ENCODE data around the gene CCDC179.

The CCDC179 gene

DNA sequence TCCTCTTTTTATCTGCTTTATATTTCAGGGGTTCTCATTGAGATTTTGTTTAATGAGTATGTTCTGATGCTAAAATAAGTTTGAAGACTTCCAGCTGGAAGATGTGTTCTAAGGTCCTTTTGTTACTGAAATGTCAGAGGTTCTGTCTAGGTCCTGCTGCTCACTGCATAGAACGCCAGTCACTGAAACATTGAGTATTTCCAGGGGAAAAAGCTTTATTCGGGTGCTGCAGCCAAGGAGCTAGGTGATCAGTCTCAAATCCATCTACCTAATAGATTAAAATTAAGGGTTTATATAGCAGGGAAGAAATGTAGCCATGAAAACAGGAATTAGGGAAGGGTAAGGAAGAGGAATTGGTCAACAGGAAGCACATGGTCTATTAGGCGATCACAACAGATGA lies 50.4 kb downstream of the CCDC179 start:
- intact Hi-C loops (cut with DNase I), result no loop called here
- DNase-seq, result no peak

GRCh38 chr11:22808571-22809197 lies 51.6 kb downstream of the CCDC179 start:
- DNase-seq, result no peak
- intact Hi-C loops (cut with DNase I), result no loop called here

- intact Hi-C loops (cut with DNase I), result no loop called here
- DNase-seq, result no peak
Measured at GRCh38 chr11:22807855-22808570, 52.3 kb downstream of the CCDC179 start.

DNA sequence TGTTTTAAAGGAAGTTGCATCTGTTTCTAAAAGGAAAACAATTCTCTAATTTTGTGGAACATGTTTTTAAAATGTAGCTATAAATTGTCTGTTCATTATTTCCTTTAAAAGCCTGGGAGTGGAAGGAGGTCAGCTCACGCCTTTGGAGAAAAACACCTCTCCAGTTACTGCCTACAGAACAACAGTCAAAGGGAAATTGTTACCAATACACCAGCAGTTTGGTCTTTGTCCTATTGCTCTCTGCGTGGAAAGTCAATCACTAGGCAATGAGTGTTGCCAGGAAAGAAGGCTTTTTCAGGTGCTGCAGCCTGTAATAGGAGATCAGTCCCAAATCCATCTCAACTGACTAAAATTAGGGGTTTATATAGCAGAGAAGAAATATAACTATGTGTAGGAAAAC lies 52.9 kb downstream of the CCDC179 start:
- intact Hi-C loops (cut with DNase I), result no loop called here
- no peak for DNase-seq

- no peak for DNase-seq
- intact Hi-C loops (cut with DNase I), result no loop called here
Measured at GRCh38 chr11:22802861-22803260, 57.4 kb downstream of the CCDC179 start.

DNA sequence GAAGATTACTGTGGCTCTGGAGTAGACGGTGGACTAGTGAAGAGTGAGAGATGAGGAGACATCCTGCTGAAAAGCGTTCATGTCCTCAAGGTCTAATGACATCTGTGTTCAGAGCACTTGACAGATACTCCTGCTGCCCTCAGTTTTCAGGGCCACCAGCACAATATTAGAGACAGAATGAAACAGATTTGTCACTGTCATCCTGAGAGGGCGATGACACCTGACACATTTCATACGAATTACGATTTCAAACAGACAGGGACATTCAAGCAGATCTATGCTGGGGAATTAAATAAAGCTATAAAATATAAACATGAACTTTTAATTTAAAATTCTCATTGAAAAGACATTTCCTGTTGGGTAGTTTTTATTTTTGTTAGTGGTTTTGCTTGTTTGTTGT lies 59.8 kb downstream of the CCDC179 start:
- DNase-seq, result no peak
- intact Hi-C loops (cut with DNase I), result no loop called here

- intact Hi-C loops (cut with DNase I), result no loop called here
Measured at GRCh38 chr11:22798901-22799300, 61.4 kb downstream of the CCDC179 start.

GRCh38 chr11:22797047-22797446 lies 63.2 kb downstream of the CCDC179 start:
- intact Hi-C loops (cut with DNase I), result no loop called here
- no peak for DNase-seq

More at GRCh38 chr11:22798901-22799300, 61.4 kb downstream of the CCDC179 start:
- no peak for DNase-seq

All from posterior cingulate gyrus (tissue), 11 donors.